AG10803 (cell line): Measurements from ENCODE around the gene RBP2.
"Not testable (repeated sequence)": the region's sequence is repeated elsewhere in the genome, so short reads cannot be mapped to it uniquely, and the experiment has no call there.

ENCODE experiments used
- DNase-seq: peaks from one replicate; pipeline ENCODE4 v3.0.0; 2010; ENCODE audit warnings: low read depth
- H3K4me3 ChIP-seq: 2 replicates; pipeline ENCODE4 v1.5.1; 2011; ENCODE audit warnings: mild to moderate bottlenecking, low read length, control low read depth
- CTCF ChIP-seq: conservative IDR thresholded peaks from 2 replicates; pipeline ENCODE4 v1.5.1; 2011; ENCODE audit warnings: mild to moderate bottlenecking, low read length, control low read depth, inconsistent platforms

RBP2 gene

GRCh38 chr3:139423232-139423631, 53.1 kb downstream of the RBP2 start:
- no peak for DNase-seq
- H3K4me3 ChIP-seq: no peak overlapping the region
- no peak for TF ChIP-seq CTCF

GRCh38 chr3:139421460-139421859, 54.9 kb downstream of the RBP2 start:
- no peak overlapping the region for H3K4me3 ChIP-seq
- DNase-seq: no peak
- no peak for TF ChIP-seq CTCF

GRCh38 chr3:139421040-139421439, 55.3 kb downstream of the RBP2 start:
- no peak overlapping the region for H3K4me3 ChIP-seq

GRCh38 chr3:139418144-139418543, 58.2 kb downstream of the RBP2 start:
- no peak for TF ChIP-seq CTCF
- no peak overlapping the region for H3K4me3 ChIP-seq
- DNase-seq: no peak

More at GRCh38 chr3:139421040-139421439, 55.3 kb downstream of the RBP2 start:
- no peak for DNase-seq
- no peak for TF ChIP-seq CTCF

- no peak overlapping the region for H3K4me3 ChIP-seq
- DNase-seq: no peak
- TF ChIP-seq CTCF: no peak
Measured at GRCh38 chr3:139416275-139416674, 60.0 kb downstream of the RBP2 start.

- no peak overlapping the region for H3K4me3 ChIP-seq
- no peak for DNase-seq
- no peak for TF ChIP-seq CTCF
Measured at GRCh38 chr3:139414608-139415224, 61.6 kb downstream of the RBP2 start.

- DNase-seq: not testable (repeated sequence)
Measured at GRCh38 chr3:139412891-139413290, 63.4 kb downstream of the RBP2 start.

More at GRCh38 chr3:139412891-139413290, 63.4 kb downstream of the RBP2 start:
- H3K4me3 ChIP-seq: not testable (repeated sequence)
